NCI-H2081 treated with DMSO at 0.1 percent for 48 hours (cell line): Measurements from ENCODE around the gene AGO3.
"Not testable (repeated sequence)": the region's sequence is repeated elsewhere in the genome, so short reads cannot be mapped to it uniquely, and the experiment has no call there.

Source experiments
- DNase-seq: peaks from one replicate; lab custom pipeline; 2025; lab: John Stamatoyannopoulos, UW

The AGO3 gene

GRCh38 chr1:35930593-35931445, at the start of gene AGO3:
Gene AGO3, plus strand, starts transcription at chr1:35931105. Its CDS starts 322 bp downstream, at chr1:35931427.
- DNase-seq: peak; percentile 80

DNA sequence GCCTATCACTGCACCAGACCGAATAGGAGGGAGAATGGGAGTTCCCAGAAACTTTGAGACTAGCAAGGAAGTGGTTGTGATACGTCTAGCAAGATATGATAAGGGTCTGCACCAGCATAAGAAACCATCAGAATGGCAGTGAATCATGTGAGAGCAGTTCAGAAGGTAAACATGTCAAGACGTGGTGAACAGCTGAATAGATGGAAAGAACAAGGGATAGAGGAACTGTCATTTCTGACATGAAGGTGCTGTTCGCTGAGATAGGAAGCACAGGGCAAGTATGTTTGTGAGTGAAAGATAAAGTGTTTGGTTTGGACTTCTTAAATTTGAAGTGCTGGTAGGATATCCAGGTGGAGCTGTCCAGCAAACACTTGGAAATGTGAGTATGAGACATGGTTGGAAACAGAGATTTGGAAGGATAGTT, 49.0 kb upstream of the AGO3 start:
- no peak for DNase-seq

DNA sequence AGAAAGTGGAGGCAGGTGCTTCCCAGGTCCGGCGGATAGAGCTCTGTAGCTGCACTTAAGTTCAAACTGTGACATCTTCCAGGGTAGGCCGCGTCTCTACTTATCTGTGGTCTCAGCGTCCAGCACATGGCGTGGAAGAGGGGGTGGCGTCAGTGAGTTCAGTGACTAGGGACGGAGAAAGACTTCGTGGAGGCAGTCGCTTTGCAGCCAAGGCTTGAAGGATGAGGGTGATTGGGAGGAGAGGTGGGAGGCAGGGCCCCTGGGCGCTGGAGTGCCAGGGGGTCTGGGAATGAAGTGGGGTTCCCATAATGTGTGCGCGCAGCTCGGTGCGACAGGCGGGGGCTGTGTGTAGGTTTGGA, 48.3 kb upstream of the AGO3 start:
- no peak for DNase-seq

DNA sequence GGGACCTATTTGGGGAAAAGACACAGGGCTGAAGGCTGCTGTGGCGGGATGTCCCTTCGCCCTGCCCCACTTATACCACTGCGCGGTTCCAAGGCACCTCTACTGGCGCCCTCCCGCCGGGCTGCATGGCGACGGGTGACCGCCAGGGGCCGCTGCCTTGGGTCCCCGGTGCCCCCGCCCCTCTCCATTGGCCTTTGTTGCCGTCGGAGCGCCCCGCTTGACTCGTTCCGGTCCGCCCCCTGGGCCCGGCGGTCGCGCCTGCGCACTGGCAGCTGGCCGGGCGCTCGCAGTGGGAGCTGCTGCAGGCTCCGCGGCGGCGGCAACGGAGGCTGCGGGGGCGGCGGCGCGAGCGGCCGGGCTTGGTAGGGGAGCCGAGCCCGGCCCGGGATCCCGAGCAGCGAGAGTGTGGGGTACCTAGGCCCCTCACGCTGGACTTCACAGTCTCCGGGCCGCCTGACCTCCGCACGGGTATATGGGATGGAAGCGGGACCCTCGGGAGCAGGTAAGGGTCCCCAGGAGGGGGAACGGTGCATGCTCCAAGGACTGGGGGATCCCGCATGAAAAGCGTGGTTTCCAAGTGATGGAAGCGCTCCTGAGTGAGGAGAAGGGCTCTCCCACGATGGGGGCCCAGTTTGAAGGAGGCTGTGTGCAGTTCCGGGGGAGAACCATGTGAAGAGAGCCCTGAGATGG, 47.8 kb upstream of the AGO3 start, which contains the start of gene AGO1:
Gene AGO1, plus strand, starts transcription at position 265 of the 690 bp plus-strand sequence. Its CDS starts 213 bp downstream, at position 478.
- DNase-seq: peak; percentile 65

DNA sequence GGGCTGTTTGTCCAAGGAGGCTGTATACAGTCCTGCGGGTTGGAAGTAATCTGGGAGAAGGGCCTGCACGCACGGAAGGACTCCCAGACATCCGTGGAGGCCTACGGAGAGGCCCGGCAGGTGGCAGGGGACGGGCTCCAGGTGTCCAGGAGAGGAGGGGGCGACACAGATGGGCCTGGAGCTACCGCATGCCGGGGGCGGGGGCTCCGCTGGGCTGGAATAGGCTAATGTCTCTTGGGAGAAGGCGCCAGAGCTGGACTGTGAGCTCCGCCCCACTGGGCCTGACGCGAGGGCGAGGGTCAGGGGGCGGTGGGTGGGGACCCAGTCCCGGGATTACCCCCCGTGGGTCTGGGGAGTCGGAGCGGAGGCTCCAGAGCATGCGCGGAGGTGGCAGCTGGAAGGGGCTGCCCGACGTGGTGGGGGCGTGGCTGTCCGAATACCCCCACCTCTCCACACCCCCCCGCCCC, 47.2 kb upstream of the AGO3 start:
- no peak for DNase-seq

DNA sequence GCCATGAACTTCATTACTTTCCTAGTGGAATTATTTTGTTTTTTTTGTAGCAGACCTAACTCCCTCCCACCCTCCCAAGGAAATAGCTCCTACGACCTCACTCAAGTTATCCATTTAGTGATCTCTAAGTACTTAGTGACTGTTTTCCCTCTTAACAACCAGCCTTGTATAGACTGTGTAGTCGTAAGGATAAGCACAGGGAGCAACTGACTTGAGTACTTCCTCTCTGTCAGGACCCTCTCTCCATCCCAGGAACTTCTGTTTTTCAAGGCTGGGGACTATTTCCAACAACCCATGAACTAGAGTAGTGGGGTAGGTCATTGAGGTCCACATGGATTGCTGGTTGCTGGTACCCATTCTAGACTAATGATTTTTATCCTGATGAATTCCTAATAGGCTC, 46.0 kb upstream of the AGO3 start:
- no peak for DNase-seq

- DNase-seq: no peak
These were observed 44.8 kb upstream of the AGO3 start for GRCh38 chr1:35885961-35886558.

- no peak for DNase-seq
These were observed 44.1 kb upstream of the AGO3 start for GRCh38 chr1:35886577-35887431.

- DNase-seq: no peak
These were observed 43.4 kb upstream of the AGO3 start for GRCh38 chr1:35887508-35887907.

DNA sequence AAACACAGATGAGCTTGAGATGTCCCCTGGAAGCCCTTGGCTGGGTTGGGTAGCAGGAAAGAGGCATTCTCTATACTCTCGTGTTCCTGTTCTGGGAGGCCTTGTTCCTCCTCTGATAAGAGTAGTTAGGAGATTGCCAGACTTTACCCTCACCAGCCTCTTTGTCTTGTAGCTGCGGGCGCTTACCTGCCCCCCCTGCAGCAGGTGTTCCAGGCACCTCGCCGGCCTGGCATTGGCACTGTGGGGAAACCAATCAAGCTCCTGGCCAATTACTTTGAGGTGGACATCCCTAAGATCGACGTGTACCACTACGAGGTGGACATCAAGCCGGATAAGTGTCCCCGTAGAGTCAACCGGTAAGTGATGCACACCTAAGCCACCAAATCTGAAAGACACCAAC, 42.6 kb upstream of the AGO3 start:
- DNase-seq: no peak

DNA sequence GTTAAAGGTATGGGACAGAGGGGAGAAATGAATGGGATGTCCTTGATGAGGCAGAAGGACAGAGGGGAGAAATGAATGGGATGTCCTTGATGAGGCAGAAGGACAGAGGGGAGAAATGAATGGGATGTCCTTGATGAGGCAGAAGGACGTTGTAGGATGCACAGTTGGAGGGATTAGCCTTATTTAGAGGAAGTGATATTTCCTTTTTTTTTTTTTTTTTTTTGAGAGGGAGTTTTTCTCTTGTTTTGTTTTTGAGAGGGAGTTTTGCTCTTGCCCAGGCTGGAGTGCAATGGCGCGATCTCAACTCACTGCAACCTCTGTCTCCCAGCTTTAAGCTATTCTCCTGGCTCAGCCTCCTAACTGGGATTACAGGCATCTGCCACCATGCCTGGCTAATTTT, 41.9 kb upstream of the AGO3 start:
- DNase-seq: not testable (repeated sequence)

DNA sequence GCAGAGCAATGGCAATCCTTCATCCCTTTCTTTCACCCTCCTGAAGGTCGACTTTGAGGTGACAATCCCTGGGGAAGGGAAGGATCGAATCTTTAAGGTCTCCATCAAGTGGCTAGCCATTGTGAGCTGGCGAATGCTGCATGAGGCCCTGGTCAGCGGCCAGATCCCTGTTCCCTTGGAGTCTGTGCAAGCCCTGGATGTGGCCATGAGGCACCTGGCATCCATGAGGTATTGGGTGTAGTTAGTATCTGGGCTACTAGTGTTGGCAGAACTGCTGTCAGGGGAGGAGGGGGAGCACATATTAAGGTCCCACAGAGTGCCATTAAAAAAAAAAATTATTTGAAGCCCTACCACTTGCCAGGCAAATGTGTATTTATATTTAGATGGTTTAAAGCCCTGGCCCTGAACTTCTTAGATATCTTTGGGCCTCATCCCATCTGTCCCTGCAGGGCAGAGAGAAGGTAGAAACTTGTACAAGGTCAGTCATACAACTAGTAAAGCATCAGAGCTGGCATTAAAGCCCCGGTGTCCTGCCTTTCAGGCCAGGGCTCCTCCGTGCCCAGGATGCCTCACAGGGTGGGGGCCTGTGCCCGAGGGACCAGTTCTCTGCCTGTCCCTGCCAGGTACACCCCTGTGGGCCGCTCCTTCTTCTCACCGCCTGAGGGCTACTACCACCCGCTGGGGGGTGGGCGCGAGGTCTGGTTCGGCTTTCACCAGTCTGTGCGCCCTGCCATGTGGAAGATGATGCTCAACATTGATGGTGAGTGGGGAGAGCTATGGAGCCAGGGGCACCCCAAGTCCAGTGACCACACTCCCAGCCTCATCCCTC, 37.6 kb upstream of the AGO3 start:
- no peak for DNase-seq

DNA sequence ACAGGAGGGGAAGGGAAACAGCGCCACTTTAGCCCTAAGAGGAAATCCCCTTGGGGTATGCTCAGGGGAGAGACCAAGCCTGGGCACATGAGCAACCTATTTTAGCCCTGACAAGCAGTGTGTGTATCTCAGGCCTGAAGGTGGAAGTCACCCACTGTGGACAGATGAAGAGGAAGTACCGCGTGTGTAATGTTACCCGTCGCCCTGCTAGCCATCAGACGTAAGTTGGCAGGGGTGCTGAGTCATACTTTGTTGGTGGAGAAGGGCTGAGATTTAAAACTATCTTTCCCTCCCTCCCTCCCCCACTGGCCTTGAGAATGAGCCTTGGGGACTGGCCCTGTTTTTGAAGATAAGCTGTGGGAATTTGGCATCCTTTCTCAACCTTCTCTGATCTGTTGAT, 36.7 kb upstream of the AGO3 start:
- DNase-seq: no peak

GRCh38 chr1:35894656-35895055, 36.2 kb upstream of the AGO3 start:
- no peak for DNase-seq

DNA sequence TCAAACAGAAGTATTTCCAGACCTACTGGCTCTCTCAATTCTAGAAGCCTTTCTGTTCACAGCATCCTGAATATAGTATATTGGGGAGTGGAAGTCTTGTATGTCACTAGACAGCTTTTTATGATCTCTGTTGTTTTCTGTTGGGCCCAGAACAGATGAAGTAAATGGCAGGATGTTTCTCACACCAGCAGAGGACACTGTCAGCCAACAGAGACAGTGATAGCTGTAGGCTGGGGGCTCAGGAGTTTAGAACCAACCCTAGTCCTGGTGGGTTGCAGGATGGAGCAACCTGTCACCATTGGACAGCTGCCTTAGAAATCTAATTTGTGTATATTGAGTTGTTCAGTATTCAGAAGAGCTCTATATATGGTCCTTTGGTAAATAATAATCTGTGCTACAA, 31.0 kb upstream of the AGO3 start:
- no peak for DNase-seq

DNA sequence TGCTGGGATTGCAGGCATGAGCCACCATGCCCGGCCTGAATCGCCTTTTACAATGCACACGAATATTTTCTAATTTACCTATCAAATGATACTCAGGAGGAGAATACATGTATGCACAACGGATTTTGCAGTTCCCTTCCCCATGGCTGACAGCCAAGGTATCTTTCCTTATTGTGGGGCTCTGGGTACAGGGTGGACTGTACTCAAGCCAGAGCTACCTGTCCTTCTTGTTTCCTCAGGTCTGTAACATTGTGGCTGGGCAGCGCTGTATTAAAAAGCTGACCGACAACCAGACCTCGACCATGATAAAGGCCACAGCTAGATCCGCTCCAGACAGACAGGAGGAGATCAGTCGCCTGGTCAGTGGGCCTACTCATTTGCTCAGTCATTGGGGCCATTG, 29.7 kb upstream of the AGO3 start:
- DNase-seq: no peak

- no peak for DNase-seq
These were observed 28.2 kb upstream of the AGO3 start for GRCh38 chr1:35902671-35903070.

GRCh38 chr1:35914717-35915116, 16.2 kb upstream of the AGO3 start:
- DNase-seq: no peak

DNA sequence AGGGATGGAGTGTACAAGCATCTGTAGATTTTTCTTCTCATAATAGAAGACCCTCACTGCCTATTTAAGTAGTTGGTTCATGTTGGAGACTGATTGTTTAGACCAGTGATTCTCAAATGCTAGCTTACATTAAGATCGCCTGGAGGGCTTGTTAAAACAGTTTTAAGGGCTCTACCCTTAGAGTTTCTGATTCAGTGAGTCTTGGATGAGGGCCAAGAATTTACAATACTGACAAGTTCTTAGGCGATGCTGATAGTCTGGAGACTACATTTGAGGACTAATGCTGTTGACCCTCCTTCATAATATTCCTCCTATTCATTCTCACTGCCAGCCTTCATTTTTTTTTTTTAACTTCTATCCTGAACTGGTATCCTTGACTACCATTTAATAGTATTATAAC, 15.2 kb upstream of the AGO3 start:
- DNase-seq: no peak

- no peak for DNase-seq
These were observed 7.1 kb upstream of the AGO3 start for GRCh38 chr1:35923791-35924221.

DNA sequence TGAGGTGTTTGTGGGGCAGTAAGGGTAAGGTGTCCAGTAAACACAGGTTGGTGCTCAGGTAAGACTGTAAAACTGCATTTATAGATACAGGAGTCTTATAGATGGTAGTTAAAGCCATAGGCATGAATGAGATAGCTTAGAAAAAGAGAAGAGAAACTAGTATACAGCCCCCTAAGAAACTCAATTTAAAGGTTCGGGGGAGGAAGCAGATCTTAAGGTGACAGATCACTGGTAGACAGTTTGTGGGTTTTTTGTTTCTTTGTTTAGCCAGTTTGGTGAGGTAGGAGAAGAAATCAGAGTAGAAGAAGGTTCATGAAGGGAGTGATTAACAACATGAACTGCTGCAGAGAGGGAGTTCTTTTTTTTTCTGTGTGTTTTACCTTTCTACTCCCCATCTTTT, 6.1 kb upstream of the AGO3 start:
- no peak for DNase-seq
